Psoas muscle (tissue), 8 donors: ENCODE results near the gene VPS41. TPM values are rescaled to one million over a fixed set of nuclear protein-coding genes. Genes with fewer than 3 reads are reported as not detected.

Experiments
- ATAC-seq, 4 donors: fragments of 200-7000 bp; cut with Tn5 transposase; one replicate each; pipeline ENCODE4 v1.9.1; 2020; ENCODE audit warnings: moderate library complexity in 3 of 4, mild to moderate bottlenecking in 2 of 4
- DNase-seq, 2 donors: peaks; one replicate each; pipeline ENCODE4 v3.0.0-alpha.2; 2020
- H3K27ac ChIP-seq: fragments of 200-600 bp; one replicate; pipeline ENCODE4 v1.8.0; 2022
- H3K27me3 ChIP-seq, 3 donors: fragments of 200-600 bp in 1 of 3; one replicate each; pipeline versions ENCODE4 v1.6.1 to v1.8.0; 2013 to 2022; ENCODE audit warnings: low read length in 2 of 3, mild to moderate bottlenecking in 2 of 3, moderate library complexity in 1 of 3; ENCODE audit not compliant: insufficient read depth in 3 of 3
- H3K36me3 ChIP-seq, 2 donors: fragments of 200-600 bp in 1 of 2; one replicate each; pipeline versions ENCODE4 v1.6.1 to v1.8.0; 2013 to 2022; ENCODE audit warnings: low read depth in 1 of 2, mild to moderate bottlenecking in 1 of 2, moderate library complexity in 1 of 2; ENCODE audit not compliant: insufficient read depth in 1 of 2
- H3K4me1 ChIP-seq: fragments of 200-600 bp; one replicate; pipeline ENCODE4 v1.8.0; 2022
- H3K4me3 ChIP-seq: fragments of 200-600 bp; one replicate; pipeline ENCODE4 v1.8.0; 2022; ENCODE audit warnings: mild to moderate bottlenecking
- H3K9me3 ChIP-seq: fragments of 200-600 bp; one replicate; pipeline ENCODE4 v1.8.0; 2022
- CTCF ChIP-seq: fragments of 200-600 bp; IDR thresholded peaks from one replicate; pipeline ENCODE4 v1.8.0; 2022; ENCODE audit warnings: antibody characterized with exemption
- WGBS, 3 donors: extraction: QIAGEN DNeasy Blood & Tissue Kit; methylation state at CpG; one replicate each; pipeline versions ENCODE4 v1.1.6 to v1.1.7; 2013; 5-methylcytosine and 5-hydroxymethylcytosine counted together
- intact Hi-C, 2 donors: fragments of 100-400 bp; cut with DNase I; formaldehyde crosslinking; loops; one replicate each; pipeline versions ENCODE4 v1.11.0 to v1.14.2; 2022
- polyA plus RNA-seq, 3 donors: library from polyadenylated mRNA; stranded (reverse); fragments of 200-250 nt; gene quantifications; one replicate each; pipeline ENCODE4 v1.2.3, GENCODE V29; 2013
- total RNA-seq, 4 donors: library from RNA; stranded (reverse); fragmentation: NEBNext Ultra II Directional in 2 of 4; extraction: Animal tissue kit (Norgen Biotek cat#: 25700) in 2 of 4; gene quantifications; one replicate each; pipeline versions ENCODE4 v1.2.1 to v1.2.4, GENCODE V29; 2021 to 2023
- donor health status: healthy with polysubstance abuse.
- donor health status: DM: no; HTN: no; CAD: no; lungs with moderate emphysema.
- donor health status: Bipolar disorder and iron deficiency.
- donor health status: healthy.
- donor health status: DM: yes; HTN: yes; CAD: no.
- donor health status: DM: no; HTN: no; CAD: no.
- donor health status: DM: no; HTN: no; CAD: no.
- donor health status: DM: yes; HTN: yes; CAD: no.

The VPS41 gene
- total and polyA plus RNA-seq, 7 donors = 4.6 to 28.3 (median 13.8) TPM

GRCh38 chr7:38932509-38933168 lies 23.6 kb upstream of the VPS41 start:
- Histone ChIP-seq H3K9me3 (no peaks in the 10 kb centered on the region), H3K27ac (no peak overlapping the region), H3K36me3 (no peaks in the 10 kb centered on the region), H3K27me3 (no peaks in the 10 kb centered on the region), H3K4me3 (no peak overlapping the region), H3K4me1 (no peaks in the 10 kb centered on the region)
- ATAC-seq (no peak), DNase-seq (peak; percentile 40 to 68)
- intact Hi-C loops = loop anchor here (2.0 to 10.0 kb wide), 2 partner anchors 532 kb away; no protein-coding TSS in a partner anchor
- peak; percentile 58 for TF ChIP-seq CTCF
- WGBS, 3 donors = 29% methylated on average over 6 of the region's 6 CpGs

GRCh38 chr7:38929460-38930171 lies 20.6 kb upstream of the VPS41 start:
- no peaks in the 10 kb centered on the region for H3K27me3 ChIP-seq
- H3K27ac ChIP-seq = no peak overlapping the region
- no peaks in the 10 kb centered on the region for H3K4me1 ChIP-seq
- no peaks in the 10 kb centered on the region for H3K9me3 ChIP-seq
- H3K36me3 ChIP-seq = no peaks in the 10 kb centered on the region
- H3K4me3 ChIP-seq = no peak overlapping the region
- 72 to 79% (median 76%) methylated on average over 7 of the region's 7 CpGs for WGBS, 3 donors
- DNase-seq (no peak), ATAC-seq (no peak)
- no peak for TF ChIP-seq CTCF
- intact Hi-C loops = loop anchor here in 1 of 2 donors (10.0 kb wide), 1 partner anchor 535 kb away; no protein-coding TSS in a partner anchor

- DNase-seq (no peak), ATAC-seq (no peak)
- Histone ChIP-seq H3K4me3 (no peak overlapping the region), H3K36me3 (no peaks in the 10 kb centered on the region), H3K4me1 (no peaks in the 10 kb centered on the region), H3K27me3 (no peaks in the 10 kb centered on the region), H3K9me3 (no peaks in the 10 kb centered on the region), H3K27ac (no peak overlapping the region)
- 91 to 96% (median 92%) methylated on average over 3 of the region's 3 CpGs for WGBS, 3 donors
- intact Hi-C loops = no loop called here
- TF ChIP-seq CTCF = no peak
Observed at GRCh38 chr7:38928506-38928905, 19.5 kb upstream of the VPS41 start.

- no peak overlapping the region for H3K27ac ChIP-seq
- DNase-seq (no peak), ATAC-seq (no peak)
- no peak for TF ChIP-seq CTCF
- no peaks in the 10 kb centered on the region for H3K4me1 ChIP-seq
- no peak overlapping the region for H3K4me3 ChIP-seq
- H3K36me3 ChIP-seq = no peaks in the 10 kb centered on the region
- no peaks in the 10 kb centered on the region for H3K27me3 ChIP-seq
- 69 to 82% (median 76%) methylated on average over 5 of the region's 5 CpGs for WGBS, 3 donors
- intact Hi-C loops = no loop called here
- no peaks in the 10 kb centered on the region for H3K9me3 ChIP-seq
Observed at GRCh38 chr7:38927751-38928150, 18.8 kb upstream of the VPS41 start.
